Immature natural killer cell (primary cell): ENCODE data around the gene CDIPT. TPM values are rescaled to one million over a fixed set of nuclear protein-coding genes. Genes with fewer than 3 reads are reported as not detected.
A peak's percentile ranks its signal among the peaks of the same experiment; 100 is the strongest.
"Not testable (repeated sequence)": the region's sequence is repeated elsewhere in the genome, so short reads cannot be mapped to it uniquely, and the experiment has no call there.

Source experiments
- DNase-seq, 3 donors: peaks; one replicate each; pipeline ENCODE4 v3.0.0; 2022; ENCODE audit warnings: mixed read lengths in 1 of 3
- H3K27ac Mint-ChIP-seq, 6 donors: one replicate each; pipeline ENCODE4 v1.8.0; 2020; ENCODE audit warnings: mixed read lengths in 6 of 6, mild to moderate bottlenecking in 5 of 6, inconsistent platforms in 4 of 6, moderate library complexity in 3 of 6
- H3K27me3 Mint-ChIP-seq, 3 donors: one replicate each; pipeline ENCODE4 v1.8.0; 2020 to 2021; ENCODE audit warnings: low read depth in 3 of 3, mild to moderate bottlenecking in 3 of 3, mixed read lengths in 3 of 3, moderate library complexity in 3 of 3, inconsistent platforms in 1 of 3
- H3K36me3 Mint-ChIP-seq, 3 donors: one replicate each; pipeline ENCODE4 v1.8.0; 2020; ENCODE audit warnings: mixed read lengths in 3 of 3, inconsistent platforms in 2 of 3, mild to moderate bottlenecking in 2 of 3
- H3K4me1 Mint-ChIP-seq, 2 donors: one replicate each; pipeline ENCODE4 v1.8.0; 2020; ENCODE audit warnings: inconsistent platforms in 2 of 2, mild to moderate bottlenecking in 2 of 2, mixed read lengths in 2 of 2, moderate library complexity in 1 of 2
- H3K4me3 Mint-ChIP-seq, 5 donors: one replicate each; pipeline ENCODE4 v1.8.0; 2020; ENCODE audit warnings: mild to moderate bottlenecking in 5 of 5, mixed read lengths in 5 of 5, inconsistent platforms in 3 of 5, moderate library complexity in 3 of 5
- H3K9me3 Mint-ChIP-seq, 6 donors: one replicate each; pipeline ENCODE4 v1.8.0; 2020; ENCODE audit warnings: mild to moderate bottlenecking in 6 of 6, mixed read lengths in 6 of 6, inconsistent platforms in 4 of 6, moderate library complexity in 3 of 6
- polyA plus RNA-seq, 3 donors: library from polyadenylated mRNA; unstranded; fragments of 300-500 nt; fragmentation: Illumina TruSeq; gene quantifications; one replicate each; pipeline ENCODE4 v1.2.3, GENCODE V29; 2021

Gene CDIPT
- polyA plus RNA-seq, 3 donors from 2014 or later, result 77.6 to 115 (median 110) TPM

- no peak for DNase-seq
- no peaks in the 10 kb centered on the region for H3K9me3 Mint-ChIP-seq
- H3K4me1 Mint-ChIP-seq, result no peaks in the 10 kb centered on the region
- H3K4me3 Mint-ChIP-seq, result no peak overlapping the region
- no peaks in the 10 kb centered on the region for H3K36me3 Mint-ChIP-seq
- peaks cover 3 to 11% (median 4%) of the 10 kb centered on the region in 3 donors for H3K27me3 Mint-ChIP-seq
- H3K27ac Mint-ChIP-seq, result peak overlapping the region in 1 of 6 donors; percentile 28
These were observed 21.0 kb upstream of the CDIPT start for GRCh38 chr16:29883987-29884386.

- Mint-ChIP-seq H3K4me3 (no peak overlapping the region), H3K36me3 (no peaks in the 10 kb centered on the region), H3K27me3 (peaks cover 7 to 15% (median 15%) of the 10 kb centered on the region in 3 donors), H3K27ac (no peak overlapping the region), H3K4me1 (peaks cover 18 to 19% of the 10 kb centered on the region in 2 donors), H3K9me3 (no peaks in the 10 kb centered on the region)
- no peak for DNase-seq
These were observed 18.0 kb upstream of the CDIPT start for GRCh38 chr16:29881050-29881449.

- DNase-seq, result no peak
- H3K9me3 Mint-ChIP-seq, result no peaks in the 10 kb centered on the region
- peaks cover 22% of the 10 kb centered on the region in 2 donors for H3K4me1 Mint-ChIP-seq
- H3K4me3 Mint-ChIP-seq, result peak overlapping the region in 1 of 5 donors; percentile 79
- H3K27ac Mint-ChIP-seq, result no peak overlapping the region
- peaks cover 7 to 16% (median 16%) of the 10 kb centered on the region in 3 donors for H3K27me3 Mint-ChIP-seq
- H3K36me3 Mint-ChIP-seq, result no peaks in the 10 kb centered on the region
These were observed 15.1 kb upstream of the CDIPT start for GRCh38 chr16:29878172-29878571.

GRCh38 chr16:29877266-29877961 lies 14.4 kb upstream of the CDIPT start:
- peaks cover 22% of the 10 kb centered on the region in 2 donors for H3K4me1 Mint-ChIP-seq
- H3K27me3 Mint-ChIP-seq, result peaks cover 7 to 16% (median 16%) of the 10 kb centered on the region in 3 donors
- no peak overlapping the region for H3K27ac Mint-ChIP-seq
- DNase-seq, result peak; percentile 11 to 33 (median 23)
- no peaks in the 10 kb centered on the region for H3K9me3 Mint-ChIP-seq
- peak overlapping the region; percentile 57 to 79 (median 63) for H3K4me3 Mint-ChIP-seq
- H3K36me3 Mint-ChIP-seq, result no peaks in the 10 kb centered on the region

GRCh38 chr16:29876594-29877249 lies 13.7 kb upstream of the CDIPT start:
- no peak for DNase-seq
- H3K9me3 Mint-ChIP-seq, result no peaks in the 10 kb centered on the region
- peaks cover 7 to 16% (median 16%) of the 10 kb centered on the region in 3 donors for H3K27me3 Mint-ChIP-seq
- H3K27ac Mint-ChIP-seq, result no peak overlapping the region
- H3K4me3 Mint-ChIP-seq, result peak overlapping the region; percentile 54 to 75 (median 68)
- H3K4me1 Mint-ChIP-seq, result peaks cover 22% of the 10 kb centered on the region in 2 donors
- no peaks in the 10 kb centered on the region for H3K36me3 Mint-ChIP-seq

- Mint-ChIP-seq H3K27ac (no peak overlapping the region), H3K9me3 (no peaks in the 10 kb centered on the region), H3K27me3 (peaks cover 6 to 16% (median 16%) of the 10 kb centered on the region in 3 donors), H3K36me3 (no peaks in the 10 kb centered on the region), H3K4me1 (peaks cover 22% of the 10 kb centered on the region in 2 donors), H3K4me3 (peak overlapping the region; percentile 54 to 75 (median 68))
- DNase-seq, result no peak
These were observed 13.2 kb upstream of the CDIPT start for GRCh38 chr16:29876217-29876593.

GRCh38 chr16:29875206-29875605 lies 12.2 kb upstream of the CDIPT start:
- Mint-ChIP-seq H3K27me3 (peaks cover 4 to 16% (median 16%) of the 10 kb centered on the region in 3 donors), H3K4me3 (peak overlapping the region in 1 of 5 donors; percentile 21), H3K27ac (no peak overlapping the region), H3K36me3 (no peaks in the 10 kb centered on the region), H3K4me1 (peaks cover 22% of the 10 kb centered on the region in 2 donors), H3K9me3 (no peaks in the 10 kb centered on the region)
- DNase-seq, result no peak

GRCh38 chr16:29873319-29873718 lies 10.3 kb upstream of the CDIPT start:
- peaks cover 4 to 14% (median 10%) of the 10 kb centered on the region in 3 donors for H3K27me3 Mint-ChIP-seq
- no peak for DNase-seq
- H3K4me3 Mint-ChIP-seq, result no peak overlapping the region
- H3K9me3 Mint-ChIP-seq, result no peaks in the 10 kb centered on the region
- H3K27ac Mint-ChIP-seq, result no peak overlapping the region
- no peaks in the 10 kb centered on the region for H3K36me3 Mint-ChIP-seq
- peaks cover 22% of the 10 kb centered on the region in 2 donors for H3K4me1 Mint-ChIP-seq

GRCh38 chr16:29871822-29872546 lies 9.0 kb upstream of the CDIPT start:
- Mint-ChIP-seq H3K4me3 (no peak overlapping the region), H3K27me3 (peaks cover 0 to 8% (median 7%) of the 10 kb centered on the region in 3 donors)

GRCh38 chr16:29869067-29869466 lies 6.0 kb upstream of the CDIPT start:
- H3K36me3 Mint-ChIP-seq, H3K27ac Mint-ChIP-seq, H3K4me3 Mint-ChIP-seq, H3K9me3 Mint-ChIP-seq, H3K4me1 Mint-ChIP-seq, DNase-seq, H3K27me3 Mint-ChIP-seq: not testable (repeated sequence)

More at GRCh38 chr16:29871822-29872546, 9.0 kb upstream of the CDIPT start:
- H3K9me3 Mint-ChIP-seq, result no peaks in the 10 kb centered on the region
- no peak overlapping the region for H3K27ac Mint-ChIP-seq
- no peaks in the 10 kb centered on the region for H3K36me3 Mint-ChIP-seq
- H3K4me1 Mint-ChIP-seq, result peaks cover 12 to 13% of the 10 kb centered on the region in 2 donors
- DNase-seq, result no peak

GRCh38 chr16:29868396-29869009 lies 5.5 kb upstream of the CDIPT start:
- H3K9me3 Mint-ChIP-seq, result no peaks in the 10 kb centered on the region
- no peak overlapping the region for H3K4me3 Mint-ChIP-seq
- peaks cover 1 to 2% of the 10 kb centered on the region in 2 donors for H3K4me1 Mint-ChIP-seq
- peaks cover 0 to 4% (median 2%) of the 10 kb centered on the region in 3 donors for H3K27me3 Mint-ChIP-seq
- no peak for DNase-seq
- no peak overlapping the region for H3K27ac Mint-ChIP-seq
- H3K36me3 Mint-ChIP-seq, result no peaks in the 10 kb centered on the region

GRCh38 chr16:29864205-29864604 lies 1.2 kb upstream of the CDIPT start:
- Mint-ChIP-seq H3K27ac (peak overlapping the region in 1 of 6 donors; percentile 49), H3K9me3 (no peaks in the 10 kb centered on the region), H3K4me3 (no peak overlapping the region), H3K4me1 (peaks cover 24 to 26% of the 10 kb centered on the region in 2 donors), H3K36me3 (peaks cover 0 to 6% (median 3%) of the 10 kb centered on the region in 3 donors), H3K27me3 (peaks cover 0 to 5% (median 2%) of the 10 kb centered on the region in 3 donors)
- no peak for DNase-seq

GRCh38 chr16:29863669-29863984 lies 601 bp upstream of the CDIPT start:
- peaks cover 0 to 6% (median 3%) of the 10 kb centered on the region in 3 donors for H3K36me3 Mint-ChIP-seq
- peaks cover 24 to 26% of the 10 kb centered on the region in 2 donors for H3K4me1 Mint-ChIP-seq
- DNase-seq, result no peak
- peak overlapping the region; percentile 95 to 99 (median 99) for H3K27ac Mint-ChIP-seq
- peaks cover 0 to 5% (median 2%) of the 10 kb centered on the region in 3 donors for H3K27me3 Mint-ChIP-seq
- H3K9me3 Mint-ChIP-seq, result no peaks in the 10 kb centered on the region
- H3K4me3 Mint-ChIP-seq, result peak overlapping the region; percentile 88 to 97 (median 96)
